H1 (cell line): ENCODE data around the gene ARHGAP25. TPM values are rescaled to one million over a fixed set of nuclear protein-coding genes. Genes with fewer than 3 reads are reported as not detected.

Experiments
- CHD7 ChIP-seq: fragments of 300-600 bp; sonication (generic); IDR thresholded peaks from 2 replicates; pipeline ENCODE4 v1.7.1; 2012; ENCODE audit warnings: low read length, moderate library complexity, mild to moderate bottlenecking, inconsistent platforms; ENCODE audit not compliant: insufficient replicate concordance
- CREB1 ChIP-seq: IDR thresholded peaks from 2 replicates; pipeline ENCODE4 v1.6.1; 2012; ENCODE audit warnings: inconsistent platforms
- POU5F1 ChIP-seq: IDR thresholded peaks from 2 replicates; pipeline ENCODE4 v1.6.1; 2011; ENCODE audit warnings: low read depth, mild to moderate bottlenecking, low read length, moderate library complexity
- RBBP5 ChIP-seq: IDR thresholded peaks from 2 replicates; pipeline ENCODE4 v1.7.1; 2012; ENCODE audit warnings: low read depth, mild to moderate bottlenecking, inconsistent platforms, low read length, moderate library complexity, borderline replicate concordance
- SP4 ChIP-seq: IDR thresholded peaks from 2 replicates; pipeline ENCODE4 v1.6.1; 2012; ENCODE audit warnings: low read length, inconsistent platforms
- polyA plus RNA-seq, 7 experiments: library from polyadenylated mRNA; depleted of rRNA in 3 of 7; stranded (reverse) in 5 of 7; unstranded in 2 of 7; fragments of >200 nt in 5 of 7; fragments of 200-250 nt in 2 of 7; gene quantifications; 1 replicate in 5 of 7; 2 replicates in 1 of 7; 4 replicates in 1 of 7; pipeline versions ENCODE4 v1.2.1 to v1.2.3, GENCODE V29; 2011 to 2013; ENCODE audit warnings: missing spikeins in 2 of 7, mixed read lengths in 2 of 7
- total RNA-seq: library from RNA; stranded (reverse); fragmentation: NEBNext Ultra II Directional; extraction: Animal tissue kit (Norgen Biotek cat#: 25700); gene quantifications from 2 replicates; pipeline ENCODE4 v1.2.1, GENCODE V29; 2021

Gene ARHGAP25
- total and polyA plus RNA-seq, 2 of the 8 experiments (the other 6 are each of a cell fraction or from before 2014, with no cell fraction given) = 1.00 to 1.2 TPM

- TF ChIP-seq CHD7 (no peak), CREB1 (no peak), SP4 (no peak), POU5F1 (no peak), RBBP5 (no peak)
Measured at GRCh38 chr2:68811364-68811763, 76.8 kb downstream of the ARHGAP25 start (continued).
